ENCODE data around the gene ZNF554.

- TF ChIP-seq CTCF (IDR thresholded peaks at IDR 0.05; ENCODE audit: low read depth, low read length, poor library complexity, severe bottlenecking) (no peak), EZH2phosphoT487 (IDR thresholded peaks at IDR 0.05; ENCODE audit: borderline replicate concordance, low read length) (no peak)
These were observed 20.2 kb upstream of the ZNF554 start for GRCh38 chr19:2799273-2800020.

Measured in DOHH2 (cell line).